NT2/D1 (cell line): ENCODE measurements around the gene SLC47A2.

ENCODE experiments used
- SUZ12 ChIP-seq: IDR thresholded peaks from 2 replicates; pipeline ENCODE4 v1.6.1; 2011; ENCODE audit not compliant: insufficient read length, insufficient read depth; ENCODE audit errors: extremely low read depth
- YY1 ChIP-seq: IDR thresholded peaks from 2 replicates; pipeline ENCODE4 v1.6.1; 2011; ENCODE audit not compliant: insufficient read length, insufficient read depth
- ZNF274 ChIP-seq: IDR thresholded peaks from 2 replicates; pipeline ENCODE4 v1.6.1; 2011; ENCODE audit warnings: mild to moderate bottlenecking, low read depth, low read length

GRCh38 chr17:19746517-19746916, 30.1 kb upstream of the SLC47A2 start:
- no peak for TF ChIP-seq YY1
- TF ChIP-seq ZNF274, result no peak
- TF ChIP-seq SUZ12, result no peak
